HUES64 (cell line): Measurements from ENCODE around the gene LGR5.

Experiments used
- H3K27ac ChIP-seq: 2 replicates; pipeline ENCODE4 v1.7.0; 2013; ENCODE audit warnings: low read depth, low read length, inconsistent platforms
- H3K27me3 ChIP-seq: 2 replicates; pipeline ENCODE4 v1.6.1; 2013; ENCODE audit warnings: mild to moderate bottlenecking, low read length; ENCODE audit not compliant: insufficient read depth
- H3K36me3 ChIP-seq: 2 replicates; pipeline ENCODE4 v1.6.1; 2013; ENCODE audit warnings: mild to moderate bottlenecking, low read length; ENCODE audit not compliant: insufficient read depth
- H3K4me1 ChIP-seq: 2 replicates; pipeline ENCODE4 v1.6.1; 2013; ENCODE audit warnings: mild to moderate bottlenecking, low read length, moderate library complexity; ENCODE audit not compliant: insufficient read depth
- H3K4me3 ChIP-seq: 2 replicates; pipeline ENCODE4 v1.5.1; 2013; ENCODE audit warnings: mild to moderate bottlenecking, low read length, moderate library complexity
- H3K9ac ChIP-seq: 2 replicates; pipeline ENCODE4 v1.6.1; 2013; ENCODE audit warnings: mild to moderate bottlenecking, low read depth, low read length
- H3K9me3 ChIP-seq: 2 replicates; pipeline ENCODE4 v1.6.1; 2013; ENCODE audit warnings: low read depth, low read length; ENCODE audit not compliant: insufficient read depth
- WGBS: fragments of 150-250, 120-280 bp; methylation state at CpG from one replicate; pipeline ENCODE4 v1.1.7; 2013; ENCODE audit warnings: missing lambda C conversion rate; 5-methylcytosine and 5-hydroxymethylcytosine counted together

Gene LGR5

DNA sequence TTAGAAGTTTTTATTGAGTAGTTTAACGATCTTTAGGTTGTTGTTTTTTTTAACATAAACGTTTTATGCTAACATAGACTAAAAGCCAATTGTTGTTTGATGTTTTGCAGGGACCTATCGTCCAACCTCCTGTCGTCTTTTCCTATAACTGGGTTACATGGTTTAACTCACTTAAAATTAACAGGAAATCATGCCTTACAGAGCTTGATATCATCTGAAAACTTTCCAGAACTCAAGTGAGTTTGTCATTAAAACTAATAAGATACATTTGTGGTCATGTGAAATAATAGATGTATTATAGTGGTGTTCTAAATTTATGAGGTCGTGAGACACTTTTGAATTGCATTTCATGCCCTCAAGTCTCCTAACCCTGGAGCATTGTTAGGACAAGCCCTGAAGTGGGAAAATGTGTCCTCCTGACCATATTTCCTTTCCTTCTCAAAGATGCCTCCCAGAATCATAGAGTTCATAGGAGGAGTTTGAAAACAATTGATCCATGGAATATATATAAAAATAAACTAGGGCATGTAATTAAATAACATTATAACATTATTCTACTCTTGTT is 139.2 kb downstream of the LGR5 start:
- H3K36me3 ChIP-seq, result no peaks in the 10 kb centered on the region
- no peaks in the 10 kb centered on the region for H3K27me3 ChIP-seq
- 96% methylated on average over 5 of the region's 5 CpGs for WGBS
- no peak overlapping the region for H3K4me3 ChIP-seq
- no peaks in the 10 kb centered on the region for H3K4me1 ChIP-seq
- no peak overlapping the region for H3K9ac ChIP-seq
- H3K27ac ChIP-seq, result no peak overlapping the region
- no peaks in the 10 kb centered on the region for H3K9me3 ChIP-seq

DNA sequence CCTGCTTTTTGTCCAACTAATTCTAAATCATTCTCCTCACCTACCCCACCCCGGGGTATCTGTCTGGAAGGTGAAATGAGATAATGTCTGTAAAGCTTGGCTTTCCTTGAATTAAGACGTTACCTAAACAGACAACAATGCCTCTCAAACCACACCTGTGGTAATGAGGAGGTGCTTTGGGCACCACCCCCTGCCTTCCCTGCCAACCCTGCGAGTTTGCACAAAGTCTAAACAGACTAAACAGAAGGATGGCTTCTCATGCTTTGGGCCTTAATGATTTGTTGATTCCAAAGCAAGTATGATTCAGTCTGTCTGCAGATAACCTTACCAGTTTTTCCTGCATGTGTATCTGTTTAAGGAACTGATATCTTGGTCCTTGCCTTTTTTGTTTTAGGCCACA is 141.6 kb downstream of the LGR5 start:
- Histone ChIP-seq H3K27ac (no peak overlapping the region), H3K36me3 (no peaks in the 10 kb centered on the region)
- 97% methylated on average over 2 of the region's 3 CpGs for whole genome bisulfite sequencing

GRCh38 chr12:71582925-71583324 is 143.3 kb downstream of the LGR5 start:
- Histone ChIP-seq H3K4me1 (no peaks in the 10 kb centered on the region), H3K9me3 (peaks cover 6% of the 10 kb centered on the region; the same call in 1 of the 2 replicates), H3K4me3 (no peak overlapping the region), H3K9ac (no peak overlapping the region), H3K27ac (no peak overlapping the region), H3K36me3 (no peaks in the 10 kb centered on the region), H3K27me3 (no peaks in the 10 kb centered on the region)
- WGBS, result no CpG with 5 or more reads among the region's 2 CpGs

More for the DNA sequence above, 141.6 kb downstream of the LGR5 start:
- H3K4me3 ChIP-seq, result no peak overlapping the region
- no peaks in the 10 kb centered on the region for H3K9me3 ChIP-seq
- no peaks in the 10 kb centered on the region for H3K27me3 ChIP-seq
- H3K9ac ChIP-seq, result no peak overlapping the region
- no peaks in the 10 kb centered on the region for H3K4me1 ChIP-seq

GRCh38 chr12:71584356-71584755 is 144.8 kb downstream of the LGR5 start:
- Histone ChIP-seq H3K4me3 (no peak overlapping the region), H3K9ac (no peak overlapping the region)
- WGBS, result 87% methylated on average over 3 of the region's 3 CpGs

GRCh38 chr12:71585218-71585617 is 145.6 kb downstream of the LGR5 start:
- 94% methylated on average over 1 of the region's 1 CpG for WGBS

More at GRCh38 chr12:71584356-71584755, 144.8 kb downstream of the LGR5 start:
- H3K4me1 ChIP-seq, result no peaks in the 10 kb centered on the region
- H3K27me3 ChIP-seq, result no peaks in the 10 kb centered on the region
- no peak overlapping the region for H3K27ac ChIP-seq
- no peaks in the 10 kb centered on the region for H3K36me3 ChIP-seq
- H3K9me3 ChIP-seq, result peaks cover 6% of the 10 kb centered on the region; the same call in 1 of the 2 replicates

DNA sequence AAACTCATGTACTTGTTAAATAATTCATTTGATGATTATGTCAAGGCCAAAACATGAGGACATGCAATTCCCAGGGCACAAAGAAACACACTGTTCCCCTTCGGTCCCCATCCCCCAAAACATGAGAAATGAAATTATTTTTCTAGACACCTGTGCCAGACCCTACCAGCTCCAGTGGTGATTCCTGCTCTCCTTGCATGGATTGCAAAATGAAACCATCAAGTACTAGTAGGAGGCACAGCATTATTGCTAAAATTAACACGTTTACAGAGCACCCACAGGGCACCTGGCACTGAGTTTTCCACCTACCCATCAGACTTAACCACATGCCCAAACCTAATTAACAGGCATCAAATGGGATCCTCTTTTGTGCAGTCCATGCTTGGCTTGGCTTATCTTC is 147.4 kb downstream of the LGR5 start:
- Histone ChIP-seq H3K27ac (no peak overlapping the region), H3K9me3 (peaks cover 6% of the 10 kb centered on the region; the same call in 1 of the 2 replicates), H3K4me3 (no peak overlapping the region), H3K4me1 (peaks cover 7% of the 10 kb centered on the region; the same call in 1 of the 2 replicates), H3K36me3 (no peaks in the 10 kb centered on the region), H3K9ac (no peak overlapping the region), H3K27me3 (no peaks in the 10 kb centered on the region)
- WGBS, result 95% methylated on average over 2 of the region's 2 CpGs

More at GRCh38 chr12:71585218-71585617, 145.6 kb downstream of the LGR5 start:
- Histone ChIP-seq H3K4me3 (no peak overlapping the region), H3K27ac (no peak overlapping the region), H3K9me3 (peaks cover 6% of the 10 kb centered on the region; the same call in 1 of the 2 replicates), H3K9ac (no peak overlapping the region), H3K36me3 (no peaks in the 10 kb centered on the region), H3K4me1 (no peaks in the 10 kb centered on the region), H3K27me3 (no peaks in the 10 kb centered on the region)

- Histone ChIP-seq H3K4me1 (peaks cover 8% of the 10 kb centered on the region; the same call in 1 of the 2 replicates), H3K4me3 (no peak overlapping the region), H3K9me3 (peaks cover 6% of the 10 kb centered on the region; the same call in 1 of the 2 replicates), H3K27ac (no peak overlapping the region), H3K27me3 (no peaks in the 10 kb centered on the region), H3K36me3 (no peaks in the 10 kb centered on the region), H3K9ac (no peak overlapping the region)
- WGBS, result 93% methylated on average over 4 of the region's 4 CpGs
Observed at GRCh38 chr12:71589478-71589881, 149.9 kb downstream of the LGR5 start.

- Histone ChIP-seq H3K9me3 (peaks cover 6% of the 10 kb centered on the region; the same call in 1 of the 2 replicates), H3K27me3 (no peaks in the 10 kb centered on the region), H3K27ac (no peak overlapping the region), H3K4me3 (no peak overlapping the region), H3K4me1 (peaks cover 8% of the 10 kb centered on the region; the same call in 1 of the 2 replicates), H3K9ac (no peak overlapping the region), H3K36me3 (no peaks in the 10 kb centered on the region)
- 32% methylated on average over 2 of the region's 2 CpGs for WGBS
Observed at GRCh38 chr12:71591601-71592000, 152.0 kb downstream of the LGR5 start.

DNA sequence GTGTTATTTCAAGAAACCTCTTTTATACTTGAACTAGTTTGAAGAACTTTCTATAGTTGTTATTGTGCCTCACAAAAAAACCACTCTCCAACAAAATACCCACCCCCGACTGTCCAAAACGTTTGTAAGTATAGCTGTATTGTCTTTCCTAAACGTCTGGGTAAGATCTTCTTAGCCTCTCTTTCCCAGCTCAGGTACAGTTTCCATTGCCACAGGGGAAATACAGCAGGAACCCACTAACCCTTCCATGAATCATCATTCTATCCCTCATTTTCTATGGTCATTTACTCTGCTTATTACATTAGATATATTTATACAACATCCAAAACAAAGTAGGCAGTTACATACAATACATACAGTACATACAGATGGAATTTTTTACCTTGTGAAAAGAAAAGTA is 153.2 kb downstream of the LGR5 start:
- Histone ChIP-seq H3K36me3 (no peaks in the 10 kb centered on the region), H3K27me3 (no peaks in the 10 kb centered on the region), H3K4me1 (peaks cover 8% of the 10 kb centered on the region; the same call in 1 of the 2 replicates), H3K9ac (no peak overlapping the region), H3K4me3 (no peak overlapping the region), H3K27ac (no peak overlapping the region), H3K9me3 (no peaks in the 10 kb centered on the region)
- 83% methylated on average over 3 of the region's 3 CpGs for WGBS

GRCh38 chr12:71594214-71594948 is 154.8 kb downstream of the LGR5 start:
- Histone ChIP-seq H3K27me3 (no peaks in the 10 kb centered on the region), H3K36me3 (no peaks in the 10 kb centered on the region), H3K4me1 (peaks cover 8% of the 10 kb centered on the region; the same call in 1 of the 2 replicates), H3K9me3 (no peaks in the 10 kb centered on the region), H3K27ac (no peak overlapping the region), H3K9ac (no peak overlapping the region), H3K4me3 (no peak overlapping the region)
- 94% methylated on average over 5 of the region's 5 CpGs for WGBS

DNA sequence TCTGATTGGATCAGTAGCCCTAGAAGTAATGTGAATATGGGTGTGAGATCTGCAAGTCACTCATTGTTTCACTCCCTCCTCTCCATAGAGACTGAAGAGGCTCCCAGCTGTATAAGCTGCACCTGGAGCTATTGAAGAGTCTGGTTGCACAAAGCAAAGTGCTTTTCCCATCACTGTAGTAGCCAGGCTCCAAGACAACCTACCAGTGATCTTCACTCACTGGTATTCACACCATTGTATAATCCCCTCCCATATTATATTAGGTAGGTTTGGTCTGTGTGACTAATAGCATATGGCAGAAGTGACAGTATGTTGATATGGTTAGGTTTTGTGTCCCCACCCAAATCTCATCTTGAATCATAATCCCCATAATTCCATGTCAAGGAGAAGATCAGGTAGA is 159.6 kb downstream of the LGR5 start:
- no peaks in the 10 kb centered on the region for H3K27me3 ChIP-seq
- no peaks in the 10 kb centered on the region for H3K36me3 ChIP-seq
- H3K9me3 ChIP-seq, result no peaks in the 10 kb centered on the region
- no peak overlapping the region for H3K4me3 ChIP-seq
- 0 out of 2 replicates have a peak, but pooled peaks cover 4% of the 10 kb centered on the region for H3K4me1 ChIP-seq
- H3K9ac ChIP-seq, result no peak overlapping the region
- H3K27ac ChIP-seq, result no peak overlapping the region
